GM19099 (cell line): ENCODE data around the gene CDCP1.

Source experiments
- POLR2A ChIP-seq: IDR thresholded peaks from 3 replicates; pipeline ENCODE4 v1.6.1; 2011; ENCODE audit warnings: low read depth; ENCODE audit not compliant: insufficient read length; ENCODE audit errors: extremely low read depth

The CDCP1 gene

GRCh38 chr3:45071075-45071474 is 75.1 kb downstream of the CDCP1 start:
- no peak for TF ChIP-seq POLR2A

GRCh38 chr3:45067941-45068340 is 78.2 kb downstream of the CDCP1 start:
- TF ChIP-seq POLR2A, result no peak

DNA sequence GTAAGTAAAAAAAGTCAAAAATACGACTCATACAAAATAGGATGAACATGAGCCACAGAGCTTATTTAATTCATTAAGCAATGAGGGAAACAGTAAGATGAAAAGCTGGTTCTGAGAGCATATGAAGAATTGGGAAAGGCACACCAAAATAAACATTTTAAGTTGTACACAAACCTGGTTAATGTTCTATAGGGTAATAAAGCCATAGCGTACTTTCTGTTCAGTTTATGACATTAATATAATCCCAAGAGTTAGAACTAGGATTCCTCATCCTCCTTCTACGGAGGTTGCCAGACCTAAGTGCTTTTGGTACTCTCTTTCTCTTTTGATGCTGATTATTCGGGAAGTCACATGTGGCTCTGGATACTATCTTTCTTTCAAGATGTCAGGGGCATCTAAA is 78.7 kb downstream of the CDCP1 start:
- TF ChIP-seq POLR2A, result no peak

DNA sequence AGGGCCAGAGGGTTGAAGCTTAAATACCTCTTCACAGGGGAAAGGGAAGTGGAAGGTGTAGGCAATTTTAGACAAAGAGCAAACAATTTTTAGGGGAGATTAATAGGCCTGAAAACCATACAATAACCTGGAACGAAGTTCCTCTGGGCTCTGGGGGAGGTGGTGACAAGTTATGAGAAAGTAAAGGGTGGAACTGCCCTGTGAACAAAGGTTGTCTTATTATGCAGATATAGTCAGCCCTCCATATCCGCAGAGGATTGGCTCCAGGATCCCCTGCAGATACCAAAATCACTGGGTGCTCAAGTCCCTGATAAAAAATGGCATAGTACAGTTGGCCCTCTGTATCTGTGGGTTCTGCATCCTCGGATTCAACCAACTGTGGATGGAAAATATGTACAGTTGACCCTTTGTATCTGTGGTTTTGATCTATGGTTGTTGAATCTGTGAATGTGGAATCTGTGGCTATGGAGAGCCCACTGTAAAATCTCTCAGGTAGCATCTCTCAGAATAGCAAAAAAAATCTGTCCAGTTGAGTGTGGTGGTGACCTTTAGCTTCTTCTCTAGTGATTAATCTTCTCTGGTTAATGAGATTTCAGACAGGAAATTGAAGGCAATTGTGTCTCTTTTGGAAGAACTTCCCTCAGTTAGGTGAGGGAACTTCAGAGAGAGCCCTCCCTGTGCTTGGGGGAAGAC is 79.9 kb downstream of the CDCP1 start:
- TF ChIP-seq POLR2A, result no peak

GRCh38 chr3:45065373-45065720 is 80.8 kb downstream of the CDCP1 start:
- no peak for TF ChIP-seq POLR2A

- TF ChIP-seq POLR2A, result no peak
These were observed 81.4 kb downstream of the CDCP1 start for GRCh38 chr3:45064512-45065372.

DNA sequence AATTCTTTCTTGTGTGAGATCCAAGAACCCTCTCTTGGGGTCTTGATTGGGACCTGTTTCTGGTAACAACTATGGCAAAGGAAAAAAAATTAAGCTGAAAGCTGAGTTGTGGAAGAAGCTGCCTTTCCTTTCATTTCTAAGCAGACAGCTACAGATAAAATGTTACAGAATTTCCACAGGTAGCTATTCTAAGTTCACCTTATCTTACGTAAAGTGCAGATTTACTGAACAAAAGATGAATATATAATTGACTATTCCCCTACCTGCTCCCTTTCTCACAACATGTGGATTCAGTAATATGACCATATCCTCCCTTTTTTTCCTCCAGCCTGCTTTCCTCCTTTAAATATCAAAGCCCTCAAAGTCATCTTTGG is 83.5 kb downstream of the CDCP1 start:
- no peak for TF ChIP-seq POLR2A

GRCh38 chr3:45060165-45060892 is 85.8 kb downstream of the CDCP1 start:
- no peak for TF ChIP-seq POLR2A

GRCh38 chr3:45059132-45059531 is 87.0 kb downstream of the CDCP1 start:
- TF ChIP-seq POLR2A, result no peak

GRCh38 chr3:45057557-45057956 is 88.6 kb downstream of the CDCP1 start:
- TF ChIP-seq POLR2A, result no peak

DNA sequence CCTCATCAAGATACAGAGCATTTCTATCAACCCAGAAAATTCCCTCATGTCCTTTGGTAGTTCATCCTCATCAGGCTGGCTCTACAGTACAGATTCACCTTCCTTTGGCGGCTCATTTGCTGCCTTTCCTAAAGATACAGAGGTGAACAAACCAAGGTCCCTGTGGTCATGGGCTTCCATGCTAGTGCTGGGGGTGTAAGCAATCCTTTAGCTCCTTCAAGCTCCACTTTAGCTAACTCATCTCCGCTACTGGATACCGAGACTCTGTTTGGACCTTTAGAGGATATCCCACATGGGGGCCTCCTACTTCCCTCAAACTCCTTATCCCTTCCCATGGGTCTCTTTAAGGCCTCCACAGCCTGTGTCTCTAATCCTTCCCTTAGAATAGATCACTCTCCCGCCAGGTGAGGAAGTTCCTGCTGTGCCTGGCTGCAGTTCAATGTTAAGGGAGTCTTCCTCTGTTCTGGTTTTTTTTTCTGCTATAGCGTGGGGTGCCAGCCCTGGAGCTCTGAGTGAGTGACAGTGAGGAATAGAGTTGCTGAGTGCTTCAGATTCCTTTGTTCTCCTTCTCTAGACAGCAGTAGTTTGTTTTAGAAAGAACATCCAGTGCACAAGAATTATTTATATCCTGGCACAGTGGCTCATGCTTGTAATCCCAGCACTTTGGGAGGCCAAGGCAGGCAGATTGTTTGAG is 89.4 kb downstream of the CDCP1 start:
- TF ChIP-seq POLR2A, result no peak

GRCh38 chr3:45055411-45056143 is 90.6 kb downstream of the CDCP1 start:
- no peak for TF ChIP-seq POLR2A

- TF ChIP-seq POLR2A, result no peak
These were observed 91.2 kb downstream of the CDCP1 start for GRCh38 chr3:45055032-45055410.

- no peak for TF ChIP-seq POLR2A
These were observed 91.9 kb downstream of the CDCP1 start for GRCh38 chr3:45054196-45054857.
